Ectodermal cell (in vitro differentiated cells): ENCODE data around the gene EXOC1.

Experiments
- H3K27ac ChIP-seq: 2 replicates; pipeline ENCODE4 v1.7.0; 2013; ENCODE audit warnings: mild to moderate bottlenecking, low read depth, low read length; ENCODE audit not compliant: insufficient read depth, poor library complexity, severe bottlenecking
- H3K27me3 ChIP-seq: 2 replicates; pipeline ENCODE4 v1.7.0; 2013; ENCODE audit warnings: mild to moderate bottlenecking, low read length; ENCODE audit not compliant: insufficient read depth, control insufficient read depth, poor library complexity, severe bottlenecking
- H3K36me3 ChIP-seq: one replicate; pipeline ENCODE4 v1.7.0; 2013; ENCODE audit warnings: low read length; ENCODE audit not compliant: control insufficient read depth, insufficient read depth
- H3K4me1 ChIP-seq: one replicate; pipeline ENCODE4 v1.7.0; 2013; ENCODE audit warnings: low read length; ENCODE audit not compliant: control insufficient read depth, insufficient read depth
- H3K4me3 ChIP-seq: 2 replicates; pipeline ENCODE4 v1.7.0; 2013; ENCODE audit warnings: low read depth, low read length, control low read depth; ENCODE audit not compliant: insufficient read depth
- H3K9me3 ChIP-seq: 2 replicates; pipeline ENCODE4 v1.7.0; 2013; ENCODE audit warnings: mild to moderate bottlenecking, low read length, moderate library complexity; ENCODE audit not compliant: control insufficient read depth
- WGBS, 2 experiments: methylation state at CpG; one replicate each; pipeline ENCODE4 v1.1.7; 2013; ENCODE audit warnings: missing lambda C conversion rate in 2 of 2; 5-methylcytosine and 5-hydroxymethylcytosine counted together

Gene EXOC1

GRCh38 chr4:55849724-55850123 is 3.7 kb upstream of the EXOC1 start:
- no peak overlapping the region for H3K4me3 ChIP-seq
- H3K9me3 ChIP-seq, result no peaks in the 10 kb centered on the region
- H3K36me3 ChIP-seq, result no peaks in the 10 kb centered on the region
- peaks cover 23% of the 10 kb centered on the region for H3K27me3 ChIP-seq
- no peak overlapping the region for H3K27ac ChIP-seq
- WGBS, 2 experiments, result 85 to 88% methylated on average over 9 of the region's 9 CpGs
- no peaks in the 10 kb centered on the region for H3K4me1 ChIP-seq

GRCh38 chr4:55851885-55852284 is 1.6 kb upstream of the EXOC1 start:
- WGBS, 2 experiments, result 88% methylated on average over 6 of the region's 6 CpGs
- Histone ChIP-seq H3K9me3 (no peaks in the 10 kb centered on the region), H3K27me3 (peaks cover 31% of the 10 kb centered on the region), H3K36me3 (no peaks in the 10 kb centered on the region), H3K4me1 (no peaks in the 10 kb centered on the region), H3K4me3 (no peak overlapping the region), H3K27ac (no peak overlapping the region)

GRCh38 chr4:55854129-55854528 is 681 bp downstream of the EXOC1 start:
- no peaks in the 10 kb centered on the region for H3K9me3 ChIP-seq
- 26 to 36% methylated on average over 5 to 7 of the region's 7 CpGs for WGBS, 2 experiments
- H3K36me3 ChIP-seq, result no peaks in the 10 kb centered on the region
- H3K4me3 ChIP-seq, result peak overlapping the region; percentile 88
- peak overlapping the region; percentile 6 for H3K27ac ChIP-seq
- peaks cover 31% of the 10 kb centered on the region for H3K27me3 ChIP-seq
- no peaks in the 10 kb centered on the region for H3K4me1 ChIP-seq

GRCh38 chr4:55857586-55857985 is 4.1 kb downstream of the EXOC1 start:
- WGBS, 2 experiments, result no CpG with 5 or more reads among the region's 1 CpG
- no peaks in the 10 kb centered on the region for H3K36me3 ChIP-seq
- no peak overlapping the region for H3K27ac ChIP-seq
- H3K4me3 ChIP-seq, result no peak overlapping the region
- H3K4me1 ChIP-seq, result no peaks in the 10 kb centered on the region
- H3K9me3 ChIP-seq, result no peaks in the 10 kb centered on the region
- peaks cover 13% of the 10 kb centered on the region for H3K27me3 ChIP-seq

- Histone ChIP-seq H3K4me3 (no peak overlapping the region), H3K27ac (no peak overlapping the region), H3K27me3 (peaks cover 8% of the 10 kb centered on the region), H3K36me3 (no peaks in the 10 kb centered on the region), H3K4me1 (no peaks in the 10 kb centered on the region), H3K9me3 (no peaks in the 10 kb centered on the region)
- WGBS, 2 experiments, result 91 to 95% methylated on average over 2 of the region's 2 CpGs
Measured at GRCh38 chr4:55859711-55860110, 6.3 kb downstream of the EXOC1 start.

GRCh38 chr4:55864577-55865223 is 11.3 kb downstream of the EXOC1 start:
- H3K27me3 ChIP-seq, result no peaks in the 10 kb centered on the region
- H3K4me1 ChIP-seq, result no peaks in the 10 kb centered on the region
- 100% methylated on average over 1 of the region's 1 CpG; no CpG with 5 or more reads in 1 of the 2 experiments for WGBS, 2 experiments
- no peak overlapping the region for H3K4me3 ChIP-seq
- H3K9me3 ChIP-seq, result no peaks in the 10 kb centered on the region
- H3K36me3 ChIP-seq, result no peaks in the 10 kb centered on the region
- no peak overlapping the region for H3K27ac ChIP-seq

- no peaks in the 10 kb centered on the region for H3K9me3 ChIP-seq
- H3K27me3 ChIP-seq, result no peaks in the 10 kb centered on the region
- no peak overlapping the region for H3K27ac ChIP-seq
- no peaks in the 10 kb centered on the region for H3K4me1 ChIP-seq
- no peaks in the 10 kb centered on the region for H3K36me3 ChIP-seq
- no peak overlapping the region for H3K4me3 ChIP-seq
- 96 to 100% methylated on average over 2 of the region's 2 CpGs for WGBS, 2 experiments
Measured at GRCh38 chr4:55865228-55865806, 11.9 kb downstream of the EXOC1 start.

- Histone ChIP-seq H3K9me3 (no peaks in the 10 kb centered on the region), H3K4me3 (no peak overlapping the region), H3K27me3 (no peaks in the 10 kb centered on the region), H3K4me1 (no peaks in the 10 kb centered on the region), H3K27ac (no peak overlapping the region), H3K36me3 (no peaks in the 10 kb centered on the region)
- WGBS, 2 experiments, result 78 to 88% methylated on average over 1 of the region's 2 CpGs
Measured at GRCh38 chr4:55866290-55866907, 13.0 kb downstream of the EXOC1 start.

- Histone ChIP-seq H3K4me1 (no peaks in the 10 kb centered on the region), H3K27ac (no peak overlapping the region), H3K4me3 (no peak overlapping the region), H3K36me3 (no peaks in the 10 kb centered on the region), H3K27me3 (no peaks in the 10 kb centered on the region), H3K9me3 (no peaks in the 10 kb centered on the region)
- WGBS, 2 experiments, result 38 to 72% methylated on average over 1 to 3 of the region's 4 CpGs
Measured at GRCh38 chr4:55866973-55867574, 13.6 kb downstream of the EXOC1 start.

- H3K27me3 ChIP-seq, result no peaks in the 10 kb centered on the region
- no peaks in the 10 kb centered on the region for H3K36me3 ChIP-seq
- 96 to 98% methylated on average over 1 of the region's 1 CpG for WGBS, 2 experiments
- H3K4me1 ChIP-seq, result no peaks in the 10 kb centered on the region
- no peak overlapping the region for H3K4me3 ChIP-seq
- H3K27ac ChIP-seq, result no peak overlapping the region
- H3K9me3 ChIP-seq, result no peaks in the 10 kb centered on the region
Measured at GRCh38 chr4:55868581-55869090, 15.2 kb downstream of the EXOC1 start.
